Smooth muscle cell (in vitro differentiated cells): ENCODE results near the gene ASXL2. TPM values are rescaled to one million over a fixed set of nuclear protein-coding genes. Genes with fewer than 3 reads are reported as not detected.

ENCODE experiments used
- DNase-seq: peaks from one replicate; lab custom pipeline; 2025; ENCODE audit not compliant: unreplicated experiment; lab: John Stamatoyannopoulos, UW
- H2AFZ ChIP-seq: fragments of 200-600 bp; sonication (generic); 2 replicates; pipeline ENCODE4 v1.6.0; 2016; ENCODE audit warnings: antibody characterized with exemption, low read depth, mild to moderate bottlenecking
- H3F3A ChIP-seq: fragments of 200-600 bp; sonication (generic); 2 replicates; pipeline ENCODE4 v1.6.0; 2017; ENCODE audit warnings: antibody characterized with exemption, low read depth
- H3K27ac ChIP-seq: fragments of 200-600 bp; sonication (generic); 2 replicates; pipeline ENCODE4 v1.5.1; 2016; ENCODE audit warnings: low read depth, mild to moderate bottlenecking
- H3K27me3 ChIP-seq: fragments of 200-600 bp; sonication (generic); 2 replicates; pipeline ENCODE4 v1.6.1; 2016; ENCODE audit warnings: low read depth, mild to moderate bottlenecking
- H3K36me3 ChIP-seq: fragments of 200-600 bp; sonication (generic); 2 replicates; pipeline ENCODE4 v1.5.1; 2016; ENCODE audit warnings: low read depth
- H3K4me1 ChIP-seq: fragments of 200-600 bp; sonication (generic); 2 replicates; pipeline ENCODE4 v1.5.1; 2016; ENCODE audit warnings: low read depth
- H3K4me2 ChIP-seq: fragments of 200-600 bp; sonication (generic); 2 replicates; pipeline ENCODE4 v1.6.0; 2016; ENCODE audit warnings: mild to moderate bottlenecking
- H3K4me3 ChIP-seq: fragments of 200-600 bp; sonication (generic); 2 replicates; pipeline ENCODE4 v1.5.1; 2016; ENCODE audit warnings: mild to moderate bottlenecking
- H3K79me2 ChIP-seq: fragments of 200-600 bp; sonication (generic); 2 replicates; pipeline ENCODE4 v1.6.0; 2016; ENCODE audit warnings: low read depth, mild to moderate bottlenecking
- H3K9ac ChIP-seq: fragments of 200-600 bp; sonication (generic); 2 replicates; pipeline ENCODE4 v1.6.0; 2016; ENCODE audit warnings: low read depth
- H3K9me3 ChIP-seq: fragments of 200-600 bp; sonication (generic); replicated peaks from 2 replicates; pipeline ENCODE4 v1.5.1; 2016; ENCODE audit warnings: low read depth
- H4K20me1 ChIP-seq: fragments of 200-600 bp; sonication (generic); 2 replicates; pipeline ENCODE4 v1.6.0; 2016; ENCODE audit warnings: low read depth
- CTCF ChIP-seq: fragments of 200-600 bp; sonication (generic); IDR thresholded peaks from 2 replicates; pipeline ENCODE4 v1.5.1; 2017; ENCODE audit warnings: borderline replicate concordance, mild to moderate bottlenecking, antibody characterized with exemption; ENCODE audit not compliant: insufficient read depth, poor library complexity, severe bottlenecking
- WGBS: methylation state at CpG from one replicate; pipeline ENCODE4 v1.1.7; 2016; ENCODE audit warnings: low lambda C conversion rate; 5-methylcytosine and 5-hydroxymethylcytosine counted together
- polyA plus RNA-seq: library from polyadenylated mRNA; unstranded; fragments of >200 nt; fragmentation: Nextera tagmentation; extraction: Ambion mirVana; gene quantifications from 2 replicates; pipeline ENCODE4 v1.2.1, GENCODE V29; 2016
- total RNA-seq: library from RNA; depleted of rRNA; stranded (reverse); fragments of >200 nt; gene quantifications from 2 replicates; pipeline ENCODE4 v1.2.3, GENCODE V29; 2014

ASXL2 gene
- total and polyA plus RNA-seq, 2 experiments from 2014 or later = 4.1 to 13.2 TPM

- H3K36me3 ChIP-seq = no peaks in the 10 kb centered on the region
- no peaks in the 10 kb centered on the region for H3F3A ChIP-seq
- no peaks in the 10 kb centered on the region for H3K9me3 ChIP-seq
- no peak overlapping the region for H3K27ac ChIP-seq
- peaks cover 56% of the 10 kb centered on the region for H3K79me2 ChIP-seq
- no peak overlapping the region for H3K9ac ChIP-seq
- 98% methylated on average over 9 of the region's 9 CpGs for WGBS
- no peak overlapping the region for H2AFZ ChIP-seq
- DNase-seq = no peak
- H3K4me3 ChIP-seq = no peak overlapping the region
- no peak for TF ChIP-seq CTCF
- peaks cover 80% of the 10 kb centered on the region for H4K20me1 ChIP-seq
- H3K27me3 ChIP-seq = no peaks in the 10 kb centered on the region
- H3K4me2 ChIP-seq = no peak overlapping the region
- H3K4me1 ChIP-seq = peaks cover 10% of the 10 kb centered on the region
Observed at GRCh38 chr2:25856377-25856776, 21.9 kb downstream of the ASXL2 start.

GRCh38 chr2:25855065-25855464 is 23.2 kb downstream of the ASXL2 start:
- Histone ChIP-seq H4K20me1 (peaks cover 67% of the 10 kb centered on the region), H3K27me3 (no peaks in the 10 kb centered on the region), H3K4me3 (no peak overlapping the region), H3K9ac (no peak overlapping the region), H3K36me3 (no peaks in the 10 kb centered on the region), H3K79me2 (peaks cover 56% of the 10 kb centered on the region), H3K9me3 (no peaks in the 10 kb centered on the region), H2AFZ (no peak overlapping the region), H3K27ac (no peak overlapping the region), H3F3A (no peaks in the 10 kb centered on the region), H3K4me2 (no peak overlapping the region), H3K4me1 (peaks cover 10% of the 10 kb centered on the region)
- 93% methylated on average over 3 of the region's 3 CpGs for whole genome bisulfite sequencing
- no peak for DNase-seq
- no peak for TF ChIP-seq CTCF

- no peak for DNase-seq
- H3K4me2 ChIP-seq = no peak overlapping the region
- TF ChIP-seq CTCF = no peak
Observed at GRCh38 chr2:25854613-25855012, 23.7 kb downstream of the ASXL2 start.

GRCh38 chr2:25853038-25853638 is 25.1 kb downstream of the ASXL2 start:
- Histone ChIP-seq H2AFZ (no peak overlapping the region), H3K9ac (no peak overlapping the region), H4K20me1 (peaks cover 52% of the 10 kb centered on the region), H3K9me3 (no peaks in the 10 kb centered on the region), H3K79me2 (peaks cover 51% of the 10 kb centered on the region), H3K4me1 (peaks cover 10% of the 10 kb centered on the region), H3K36me3 (no peaks in the 10 kb centered on the region), H3F3A (no peaks in the 10 kb centered on the region), H3K27ac (peak overlapping the region; percentile 80), H3K4me2 (no peak overlapping the region), H3K4me3 (no peak overlapping the region), H3K27me3 (no peaks in the 10 kb centered on the region)
- 94% methylated on average over 5 of the region's 5 CpGs for WGBS
- DNase-seq = no peak
- no peak for TF ChIP-seq CTCF

More at GRCh38 chr2:25854613-25855012, 23.7 kb downstream of the ASXL2 start:
- Histone ChIP-seq H3K27me3 (no peaks in the 10 kb centered on the region), H3K9me3 (no peaks in the 10 kb centered on the region), H4K20me1 (peaks cover 63% of the 10 kb centered on the region), H3K27ac (no peak overlapping the region), H3K4me3 (no peak overlapping the region), H3K36me3 (no peaks in the 10 kb centered on the region), H3K79me2 (peaks cover 54% of the 10 kb centered on the region), H3F3A (no peaks in the 10 kb centered on the region), H3K4me1 (peaks cover 10% of the 10 kb centered on the region), H3K9ac (no peak overlapping the region), H2AFZ (no peak overlapping the region)
- WGBS = 100% methylated on average over 2 of the region's 2 CpGs
